ENCODE results near the gene DESI2.
"Not testable (repeated sequence)": the region's sequence is repeated elsewhere in the genome, so short reads cannot be mapped to it uniquely, and the experiment has no call there.

The DESI2 gene

DNA sequence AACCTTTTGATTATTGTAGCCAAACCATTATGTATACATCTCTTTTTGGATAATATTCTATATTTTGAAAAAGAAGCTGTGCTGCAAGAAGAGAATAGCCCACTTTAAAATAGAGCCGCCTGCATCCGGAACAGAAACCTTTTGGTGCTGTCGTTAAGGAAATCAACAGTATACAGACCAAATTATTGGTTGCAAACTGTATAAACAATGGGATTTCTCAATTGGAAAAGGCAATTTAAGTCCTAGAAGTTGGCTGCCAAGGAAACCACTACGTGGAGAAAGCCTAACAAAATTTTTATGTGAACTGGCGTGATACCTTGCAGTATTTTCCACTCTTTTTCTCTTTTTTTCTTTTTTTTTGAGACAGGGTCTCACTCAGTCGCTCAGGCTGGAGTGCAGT, 25.8 kb downstream of the DESI2 start:
- DNase-seq (ENCODE audit: low read depth) = no peak
- TF ChIP-seq, protein P1, sequence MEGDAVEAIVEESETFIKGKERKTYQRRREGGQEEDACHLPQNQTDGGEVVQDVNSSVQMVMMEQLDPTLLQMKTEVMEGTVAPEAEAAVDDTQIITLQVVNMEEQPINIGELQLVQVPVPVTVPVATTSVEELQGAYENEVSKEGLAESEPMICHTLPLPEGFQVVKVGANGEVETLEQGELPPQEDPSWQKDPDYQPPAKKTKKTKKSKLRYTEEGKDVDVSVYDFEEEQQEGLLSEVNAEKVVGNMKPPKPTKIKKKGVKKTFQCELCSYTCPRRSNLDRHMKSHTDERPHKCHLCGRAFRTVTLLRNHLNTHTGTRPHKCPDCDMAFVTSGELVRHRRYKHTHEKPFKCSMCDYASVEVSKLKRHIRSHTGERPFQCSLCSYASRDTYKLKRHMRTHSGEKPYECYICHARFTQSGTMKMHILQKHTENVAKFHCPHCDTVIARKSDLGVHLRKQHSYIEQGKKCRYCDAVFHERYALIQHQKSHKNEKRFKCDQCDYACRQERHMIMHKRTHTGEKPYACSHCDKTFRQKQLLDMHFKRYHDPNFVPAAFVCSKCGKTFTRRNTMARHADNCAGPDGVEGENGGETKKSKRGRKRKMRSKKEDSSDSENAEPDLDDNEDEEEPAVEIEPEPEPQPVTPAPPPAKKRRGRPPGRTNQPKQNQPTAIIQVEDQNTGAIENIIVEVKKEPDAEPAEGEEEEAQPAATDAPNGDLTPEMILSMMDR (IDR thresholded peaks at IDR 0.05; ENCODE audit: low read depth, low read length, missing control alignments) = no peak
- no peak overlapping the region for H3K4me3 ChIP-seq (ENCODE audit: low read depth, low read length)

DNA sequence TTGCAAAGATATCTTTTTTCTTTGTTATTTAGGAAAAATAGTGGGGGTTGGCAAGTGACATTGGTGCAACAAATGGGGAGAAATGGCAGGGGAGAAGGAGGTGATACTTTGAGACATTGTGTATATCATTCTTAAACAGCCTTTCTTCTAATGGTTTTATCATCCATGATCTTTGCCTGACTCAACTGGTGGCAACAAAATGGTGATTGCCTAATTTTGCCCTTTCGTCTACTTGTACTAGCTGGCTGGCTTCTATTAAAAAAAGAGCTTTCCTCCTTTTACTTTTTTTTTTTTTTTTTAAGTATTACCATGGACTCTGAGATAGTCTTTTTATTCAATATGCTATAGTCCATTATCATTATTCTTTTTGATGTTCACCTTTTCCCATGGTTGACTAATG, 27.7 kb downstream of the DESI2 start:
- H3K4me3 ChIP-seq (ENCODE audit: low read depth, low read length) = no peak overlapping the region
- TF ChIP-seq, protein P1 (IDR thresholded peaks at IDR 0.05; ENCODE audit: low read depth, low read length, missing control alignments) = no peak
- DNase-seq (ENCODE audit: low read depth) = no peak

DNA sequence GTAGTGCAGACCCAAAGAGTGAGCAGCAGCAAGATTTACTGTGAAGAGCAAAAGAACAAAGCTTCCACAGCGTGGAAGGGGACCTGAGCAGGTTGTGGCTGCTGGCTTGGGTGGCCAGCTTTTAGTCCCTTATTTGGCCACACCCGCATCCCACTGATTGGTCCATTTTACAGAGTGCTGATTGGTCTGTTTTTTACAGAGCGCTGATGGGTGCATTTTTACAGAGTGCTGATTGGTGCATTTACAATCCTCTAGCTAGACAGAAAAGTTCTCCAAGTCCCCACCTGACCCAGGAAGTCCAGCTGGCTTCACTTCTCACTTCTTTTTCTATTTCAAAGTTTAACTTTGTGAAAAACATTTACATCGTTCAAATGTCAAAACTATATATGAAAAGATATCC, 29.2 kb downstream of the DESI2 start:
- DNase-seq (ENCODE audit: low read depth) = not testable (repeated sequence)

DNA sequence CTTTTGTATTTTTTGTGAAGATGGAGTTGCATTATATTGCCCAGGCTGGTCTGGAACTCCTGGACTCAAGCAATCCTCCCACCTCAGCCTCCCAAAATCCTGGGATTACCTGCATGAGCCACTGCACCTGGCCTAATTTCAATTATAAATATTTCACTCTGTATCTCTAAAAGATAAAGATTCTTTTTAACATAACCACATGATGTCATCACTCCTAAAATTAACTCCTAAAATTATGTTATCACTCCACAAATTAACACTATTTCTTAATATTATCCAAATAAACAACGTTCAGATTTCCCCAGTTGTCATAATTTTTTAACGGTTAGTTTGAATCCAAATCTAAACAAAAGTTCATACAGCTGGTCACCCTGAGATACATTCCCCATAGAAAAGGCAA, 43.0 kb downstream of the DESI2 start:
- no peak for DNase-seq (ENCODE audit: low read depth)
- no peak overlapping the region for H3K4me3 ChIP-seq (ENCODE audit: low read depth, low read length)
- TF ChIP-seq, protein P1 (IDR thresholded peaks at IDR 0.05; ENCODE audit: low read depth, low read length, missing control alignments) = no peak

More for the DNA sequence above, 29.2 kb downstream of the DESI2 start:
- not testable (repeated sequence) for H3K4me3 ChIP-seq (ENCODE audit: low read depth, low read length)

DNA sequence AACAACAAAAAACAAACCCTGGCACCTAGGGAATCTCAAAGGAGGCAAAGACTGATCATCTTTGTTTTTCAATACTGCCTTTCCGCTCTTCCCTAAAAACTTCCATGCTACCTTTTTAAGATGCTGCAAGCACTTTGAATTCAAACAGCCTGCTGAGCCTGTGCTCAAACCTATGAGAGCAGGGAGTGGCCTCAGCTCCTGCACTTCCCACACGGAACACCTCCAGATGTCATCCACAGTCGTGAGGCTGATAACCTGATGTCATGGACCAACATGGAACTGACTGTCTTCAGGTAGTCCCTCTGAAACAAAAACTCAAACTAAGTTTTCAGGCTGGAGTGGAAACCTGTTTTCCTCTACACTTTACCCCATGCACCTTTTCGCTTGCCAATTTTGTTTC, 46.8 kb downstream of the DESI2 start:
- H3K4me3 ChIP-seq (ENCODE audit: low read depth, low read length) = no peak overlapping the region
- DNase-seq (ENCODE audit: low read depth) = no peak
- TF ChIP-seq, protein P1 (IDR thresholded peaks at IDR 0.05; ENCODE audit: low read depth, low read length, missing control alignments) = no peak

DNA sequence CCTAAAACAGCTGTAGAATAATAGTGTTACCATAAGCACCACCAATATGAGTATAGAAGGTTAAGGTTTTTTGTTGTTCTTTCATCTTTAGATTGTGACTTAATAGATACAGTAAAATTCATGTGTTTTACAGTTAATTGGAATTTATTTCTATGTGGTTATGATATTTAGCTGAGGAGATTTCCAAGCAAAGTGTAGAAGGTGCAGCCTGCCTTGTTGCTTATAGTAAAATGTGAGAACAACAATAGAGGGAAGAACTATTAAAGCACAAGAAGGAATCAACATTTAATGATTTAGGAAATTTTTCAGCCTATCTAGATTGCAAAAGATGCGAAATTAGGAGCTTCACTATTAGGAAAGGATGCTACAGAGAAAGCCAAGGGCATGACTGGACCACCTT, 47.9 kb downstream of the DESI2 start:
- no peak for DNase-seq (ENCODE audit: low read depth)
- no peak overlapping the region for H3K4me3 ChIP-seq (ENCODE audit: low read depth, low read length)
- TF ChIP-seq, protein P1 (IDR thresholded peaks at IDR 0.05; ENCODE audit: low read depth, low read length, missing control alignments) = no peak

DNA sequence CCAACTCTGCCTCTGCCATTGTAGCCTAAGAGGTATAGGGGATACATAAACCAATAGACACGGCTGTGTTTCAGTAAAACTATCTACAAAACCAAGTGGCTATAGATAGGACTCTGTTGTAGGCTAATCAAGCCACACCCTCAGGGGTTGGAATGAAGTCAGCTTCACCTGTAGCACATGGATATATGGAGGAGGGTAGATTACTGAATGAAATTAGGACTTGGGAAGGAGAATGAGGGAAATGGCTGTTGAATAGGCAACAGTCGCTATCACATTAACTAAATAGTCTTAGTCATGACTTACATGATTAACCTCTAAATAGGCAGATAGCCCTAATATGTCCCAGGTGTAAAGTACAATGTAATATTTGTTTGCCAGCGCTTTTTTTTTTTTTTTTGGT, 49.7 kb downstream of the DESI2 start:
- DNase-seq (ENCODE audit: low read depth) = no peak
- TF ChIP-seq, protein P1 (IDR thresholded peaks at IDR 0.05; ENCODE audit: low read depth, low read length, missing control alignments) = no peak
- no peak overlapping the region for H3K4me3 ChIP-seq (ENCODE audit: low read depth, low read length)

DNA sequence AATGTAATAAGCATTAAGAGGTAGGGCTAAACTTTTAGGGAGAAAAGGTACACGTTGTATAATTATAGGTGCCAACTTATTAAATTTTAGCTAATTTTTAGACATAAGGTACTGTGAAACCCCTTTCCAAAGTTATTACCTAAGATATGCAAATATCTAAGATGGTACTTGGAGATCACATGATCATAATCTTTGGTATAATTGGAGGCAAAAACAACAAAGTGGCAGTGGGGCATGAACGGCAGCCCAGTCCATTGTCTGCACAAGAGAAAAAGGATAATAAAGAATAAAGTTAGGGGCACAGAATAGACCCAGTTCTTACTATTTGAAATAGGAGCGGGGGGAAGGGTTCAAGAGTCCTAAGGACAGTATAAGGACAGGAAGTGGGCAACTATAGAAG, 51.2 kb downstream of the DESI2 start:
- DNase-seq (ENCODE audit: low read depth) = no peak
- no peak overlapping the region for H3K4me3 ChIP-seq (ENCODE audit: low read depth, low read length)
- TF ChIP-seq, protein P1 (IDR thresholded peaks at IDR 0.05; ENCODE audit: low read depth, low read length, missing control alignments) = no peak

Measured in GM12864 (cell line).